ENCODE data around the gene WNT16.

The WNT16 gene

DNA sequence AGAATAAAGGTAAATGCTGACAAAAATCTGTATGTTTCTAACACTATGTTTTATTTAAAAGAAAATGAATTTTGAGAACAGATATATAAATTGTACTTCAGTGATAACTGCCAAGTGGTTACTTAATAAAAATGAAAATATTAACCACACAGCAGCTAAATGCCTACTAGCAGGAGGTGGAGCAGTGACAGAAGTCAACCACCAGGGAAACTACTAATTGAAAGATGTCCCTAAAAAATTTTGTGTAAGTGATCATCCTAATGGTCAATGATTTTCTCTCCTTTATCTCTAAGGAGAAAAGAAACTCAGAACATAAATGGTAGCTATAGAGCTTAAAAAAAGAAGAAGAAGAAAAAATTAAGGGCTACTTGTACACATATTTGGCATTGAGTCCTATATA, 22.9 kb downstream of the WNT16 start:
- DNase-seq: no peak

DNA sequence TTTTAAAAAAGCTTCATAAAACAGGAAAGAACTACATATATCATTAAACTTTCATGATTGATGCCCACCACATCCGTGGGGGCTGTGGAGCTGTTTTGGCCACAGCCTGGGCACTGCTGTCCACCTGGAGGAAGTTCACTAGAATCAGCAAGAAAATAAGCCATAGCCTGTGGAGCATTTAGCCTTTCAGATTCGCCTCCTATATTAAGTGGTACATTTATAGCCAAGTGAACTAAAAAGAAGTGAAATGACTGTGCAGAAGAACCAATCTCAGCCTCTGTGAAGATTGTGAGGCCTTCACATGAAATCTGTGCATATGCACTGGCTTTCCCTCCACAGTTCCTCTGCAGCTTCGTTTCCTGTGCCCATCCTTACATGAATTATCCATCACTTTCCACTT, 23.5 kb downstream of the WNT16 start:
- DNase-seq: no peak

DNA sequence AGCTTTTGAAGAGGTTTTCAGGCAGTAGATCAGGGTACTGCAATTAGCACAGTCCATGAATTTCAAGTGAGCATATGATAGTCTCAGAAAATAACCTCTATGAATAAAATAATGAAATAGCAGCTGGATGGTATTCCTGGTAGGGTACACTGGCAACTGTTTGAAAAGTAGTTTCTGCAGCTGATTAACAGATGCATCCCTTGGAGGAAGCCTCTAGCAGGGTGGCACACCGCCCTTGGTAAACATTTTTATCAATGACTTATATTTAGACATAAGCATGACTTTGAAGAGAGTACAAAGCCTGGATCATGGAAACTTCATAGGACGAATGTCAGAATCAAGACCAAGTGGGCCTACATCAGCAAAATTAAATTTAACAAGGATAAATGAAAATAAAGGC, 26.8 kb downstream of the WNT16 start:
- no peak for DNase-seq

DNA sequence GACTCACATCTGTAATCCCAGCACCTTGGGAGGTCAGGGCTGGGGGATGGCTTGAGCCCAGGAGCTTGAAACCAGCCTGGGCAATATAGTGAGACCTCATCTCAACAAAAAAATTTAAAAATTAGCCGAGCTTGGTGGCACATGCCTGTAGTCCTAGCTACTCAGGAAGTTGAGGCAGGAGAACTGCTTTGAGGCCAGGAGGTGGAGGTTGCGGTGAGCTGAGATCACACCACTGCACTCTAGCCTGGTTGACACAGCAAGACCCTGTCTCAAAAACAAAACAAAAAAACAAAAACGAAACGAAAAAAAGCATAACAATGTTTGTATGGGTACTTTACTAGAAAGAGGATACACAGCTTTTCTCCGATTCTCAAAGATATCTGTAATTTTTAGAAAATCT, 31.8 kb downstream of the WNT16 start:
- no peak for DNase-seq

DNA sequence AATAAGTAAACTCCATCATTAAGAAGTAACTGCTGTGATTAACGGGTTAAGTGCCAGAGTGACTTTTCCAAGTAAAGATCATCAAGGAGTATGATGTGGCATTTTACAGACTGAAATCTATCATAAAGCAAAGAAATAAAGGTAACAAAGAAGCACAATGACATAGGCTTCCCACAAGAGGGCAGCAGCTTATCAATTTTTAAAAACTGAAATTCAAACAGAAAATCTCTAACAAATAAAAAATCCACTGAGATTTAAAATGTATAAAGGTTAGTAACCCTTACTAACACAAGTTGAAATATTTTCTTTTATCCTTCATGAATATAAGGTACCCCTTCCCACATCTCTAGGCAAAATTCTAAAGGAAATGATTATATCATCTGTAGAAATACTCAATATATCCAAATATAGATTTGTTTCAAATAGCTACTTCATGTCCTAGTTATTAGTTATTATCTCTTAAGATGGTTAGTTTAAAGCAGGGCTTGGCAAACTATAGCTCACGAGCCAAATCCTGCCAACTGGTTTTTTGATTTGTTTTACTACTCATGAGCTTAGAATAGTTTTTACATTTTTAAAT, 38.1 kb downstream of the WNT16 start:
- no peak for DNase-seq

DNA sequence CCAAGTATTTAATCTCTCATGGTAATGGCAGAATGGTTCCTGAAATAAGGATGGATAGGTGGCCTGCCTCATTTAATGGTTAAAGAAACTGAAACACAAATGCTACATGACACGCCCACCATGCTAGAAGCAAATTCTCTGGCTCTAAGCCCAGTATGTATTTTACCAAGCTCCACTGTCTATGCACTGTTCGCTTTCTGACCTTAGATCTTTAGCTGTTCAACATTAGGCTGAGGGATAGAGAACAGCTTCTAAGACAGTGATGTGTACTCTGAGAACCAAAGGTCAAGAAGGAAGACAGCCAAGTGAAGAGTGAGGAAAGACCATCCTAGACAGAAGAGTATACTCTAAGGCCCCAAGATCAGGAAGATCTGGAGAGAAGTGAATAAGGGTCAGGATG, 40.7 kb downstream of the WNT16 start:
- DNase-seq: no peak

DNA sequence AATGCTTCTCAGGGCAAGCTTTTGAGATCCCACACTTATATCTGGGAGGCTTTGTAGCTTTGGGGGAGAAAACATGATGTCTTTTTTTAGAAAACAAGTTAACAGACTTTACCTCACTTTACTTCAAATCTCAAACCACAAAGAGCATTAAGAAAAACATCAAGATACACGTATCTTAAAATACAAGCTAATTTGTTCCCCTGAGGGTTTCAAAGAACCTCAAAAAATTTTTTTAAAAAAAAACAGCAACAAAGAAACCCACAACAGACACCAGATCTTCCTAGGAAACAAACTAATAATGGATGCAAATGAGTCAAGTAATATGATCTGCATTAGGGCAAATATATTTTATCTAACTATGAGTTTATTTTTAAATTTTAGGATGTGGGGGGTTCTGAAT, 42.6 kb downstream of the WNT16 start:
- DNase-seq: no peak

DNA sequence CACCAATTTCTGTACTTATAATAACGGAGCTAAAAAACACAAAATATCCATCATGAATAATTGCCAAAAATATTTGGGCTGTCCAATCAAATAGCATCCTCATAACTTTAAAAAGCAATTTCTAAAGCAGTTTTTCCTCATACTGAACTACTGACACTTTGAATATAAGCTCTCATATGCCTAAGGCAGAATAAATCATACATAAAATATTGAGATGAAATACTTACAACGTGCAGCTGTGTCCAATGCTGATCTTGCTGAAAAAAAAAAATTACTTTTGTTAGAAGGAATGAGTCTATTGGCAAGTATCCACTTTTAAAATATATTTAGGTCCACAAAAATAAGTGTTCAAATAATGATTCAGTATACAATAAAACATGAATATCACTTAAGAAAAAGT, 43.1 kb downstream of the WNT16 start:
- no peak for DNase-seq

DNA sequence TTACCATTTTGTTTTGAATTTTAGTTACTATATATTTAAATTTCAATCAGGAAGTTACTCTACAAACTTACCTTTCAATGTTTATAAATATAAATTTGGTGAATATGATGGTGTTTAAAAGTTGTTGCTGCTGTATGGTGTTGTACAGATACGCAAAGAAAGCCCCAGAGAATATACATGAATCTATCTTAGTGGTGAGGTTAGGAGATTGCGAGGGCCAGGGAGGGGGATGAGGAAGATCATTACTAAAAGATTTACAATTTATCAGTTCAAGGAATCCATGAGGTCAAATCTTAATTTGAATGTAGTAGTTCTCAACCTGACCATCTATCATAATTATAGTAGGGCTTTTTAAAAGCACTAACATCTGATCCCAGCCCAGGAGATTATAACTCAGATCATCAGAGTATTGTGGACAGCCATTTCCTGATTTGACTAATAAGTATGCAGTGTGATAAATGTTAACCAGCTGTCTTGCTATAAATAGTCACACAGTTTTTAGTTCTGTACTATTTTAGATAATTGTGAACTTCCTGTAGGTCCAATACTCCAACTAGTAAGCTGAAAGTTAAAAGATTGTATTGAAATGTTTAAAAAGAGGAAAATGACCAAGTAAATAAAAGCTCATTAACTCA, 43.7 kb downstream of the WNT16 start:
- DNase-seq: no peak

DNA sequence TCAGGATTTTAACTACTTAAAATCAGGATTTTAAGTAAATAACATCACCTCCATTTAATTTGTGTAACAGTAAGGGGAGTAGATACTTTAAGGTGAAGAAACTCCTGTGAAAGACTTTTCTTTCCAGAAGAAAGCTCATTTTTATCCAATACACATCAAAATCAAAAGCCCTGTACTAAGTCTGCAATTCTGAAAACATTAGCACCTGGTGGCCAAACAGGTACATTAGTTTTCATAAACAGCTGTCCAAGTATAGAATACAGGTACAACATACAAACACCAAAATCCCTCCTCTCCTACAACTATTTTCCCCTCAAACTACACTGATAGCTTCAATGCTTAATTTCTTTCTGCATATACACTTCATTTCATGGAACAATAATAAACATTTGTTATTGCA, 44.4 kb downstream of the WNT16 start:
- no peak for DNase-seq

DNA sequence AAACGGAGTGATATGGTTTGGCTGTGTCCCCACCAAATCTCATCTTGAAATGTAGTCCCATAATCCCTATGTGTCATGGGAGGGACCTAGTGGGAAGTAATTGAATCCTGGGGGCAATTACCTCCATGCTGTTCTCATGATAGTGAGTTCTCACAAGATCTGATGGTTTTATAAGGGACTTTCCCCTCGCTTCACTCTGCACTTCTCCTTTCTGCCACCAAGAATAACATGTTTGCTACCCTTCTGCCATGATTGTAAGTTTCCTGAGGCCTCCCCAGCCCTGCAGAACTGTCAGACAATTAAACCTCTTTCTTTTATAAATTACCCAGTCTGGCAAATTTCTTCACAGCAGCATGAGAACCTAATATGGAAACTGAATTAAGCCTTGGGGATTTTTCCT, 48.2 kb downstream of the WNT16 start:
- DNase-seq: no peak

DNA sequence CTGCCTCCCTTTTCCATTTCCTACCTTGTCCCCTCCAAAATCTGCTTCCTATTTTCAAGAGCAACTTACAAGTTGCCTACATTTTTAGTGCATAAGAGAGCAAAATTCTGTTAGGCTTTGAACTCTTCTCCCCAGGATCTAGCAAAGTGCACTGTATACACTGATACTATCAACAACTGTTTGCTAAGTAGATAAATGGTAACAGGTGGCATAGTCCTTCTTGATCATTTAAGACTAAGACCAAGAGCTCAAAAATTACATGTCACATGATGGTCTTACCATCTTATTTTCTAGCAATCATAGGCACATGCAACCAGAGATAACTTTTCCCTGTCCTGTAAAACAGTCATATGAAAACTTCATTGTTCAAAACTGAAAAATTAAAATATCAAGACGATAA, 51.1 kb downstream of the WNT16 start:
- DNase-seq: no peak

DNA sequence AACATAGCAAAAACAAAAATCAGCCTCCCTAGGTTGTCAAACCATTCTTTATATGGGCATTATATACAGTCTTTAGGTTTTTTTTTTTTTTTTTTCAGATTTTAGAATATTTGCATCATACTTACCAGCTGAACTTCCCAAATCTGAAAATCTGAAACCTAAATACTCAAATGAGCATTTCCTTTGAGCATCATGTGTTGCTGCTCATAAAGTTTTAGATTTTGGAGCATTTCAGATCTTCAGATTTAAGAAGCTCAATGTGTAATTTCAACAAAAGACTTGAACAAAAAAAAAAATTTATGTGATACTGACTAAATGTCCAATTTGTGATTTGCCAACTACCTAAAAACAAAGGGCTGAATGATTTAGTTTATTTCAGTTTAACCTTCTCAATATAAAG, 53.7 kb downstream of the WNT16 start:
- DNase-seq: no peak

DNA sequence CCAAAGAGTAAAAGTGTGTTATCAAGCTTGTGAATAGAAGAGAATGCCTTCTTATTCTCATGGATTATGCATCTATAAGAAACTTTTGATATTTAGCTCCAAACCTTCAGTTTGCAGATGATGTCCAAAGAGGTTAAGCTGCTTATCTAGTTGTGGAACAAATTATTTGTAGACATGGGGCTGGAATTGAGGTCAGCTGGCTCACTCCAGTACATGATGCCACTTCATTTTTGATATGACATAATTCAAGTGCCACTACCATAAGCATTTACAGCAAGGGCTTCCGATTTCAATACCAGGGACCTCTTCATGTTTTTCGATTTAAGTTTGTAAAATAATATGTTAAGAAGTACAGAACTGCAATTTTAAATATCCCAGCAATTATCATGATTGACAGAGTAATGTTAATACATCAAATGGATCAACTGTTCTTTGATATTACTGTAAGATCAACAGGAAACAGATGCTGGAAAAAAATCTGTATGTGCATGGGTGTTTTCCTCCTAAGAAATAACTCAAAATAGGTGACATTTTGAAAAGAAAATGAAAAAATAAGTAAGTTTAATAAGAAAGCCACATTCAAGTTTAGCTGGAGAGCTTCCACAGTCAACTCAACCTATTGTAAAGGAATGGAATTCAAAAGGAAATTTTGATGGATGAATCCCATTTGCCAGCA, 54.6 kb downstream of the WNT16 start:
- DNase-seq: no peak

DNA sequence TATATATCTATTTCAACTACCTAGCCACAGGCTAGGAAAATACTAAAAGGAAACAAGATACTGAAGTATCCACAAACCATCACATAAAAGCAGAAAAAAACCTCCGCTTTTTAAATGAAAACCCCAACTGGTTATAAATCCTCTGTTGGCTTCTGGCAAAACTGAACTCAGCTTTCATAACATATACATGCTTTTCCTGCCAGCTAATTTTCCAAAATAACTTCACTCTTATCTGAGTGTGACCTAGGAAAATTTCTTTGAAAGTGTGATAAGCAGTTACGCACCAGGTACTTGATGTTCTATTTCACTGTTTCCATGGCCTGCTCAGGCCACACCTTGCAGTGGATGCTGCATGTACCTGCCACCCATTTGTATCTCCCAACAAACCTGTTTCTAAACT, 55.5 kb downstream of the WNT16 start:
- DNase-seq: no peak

DNA sequence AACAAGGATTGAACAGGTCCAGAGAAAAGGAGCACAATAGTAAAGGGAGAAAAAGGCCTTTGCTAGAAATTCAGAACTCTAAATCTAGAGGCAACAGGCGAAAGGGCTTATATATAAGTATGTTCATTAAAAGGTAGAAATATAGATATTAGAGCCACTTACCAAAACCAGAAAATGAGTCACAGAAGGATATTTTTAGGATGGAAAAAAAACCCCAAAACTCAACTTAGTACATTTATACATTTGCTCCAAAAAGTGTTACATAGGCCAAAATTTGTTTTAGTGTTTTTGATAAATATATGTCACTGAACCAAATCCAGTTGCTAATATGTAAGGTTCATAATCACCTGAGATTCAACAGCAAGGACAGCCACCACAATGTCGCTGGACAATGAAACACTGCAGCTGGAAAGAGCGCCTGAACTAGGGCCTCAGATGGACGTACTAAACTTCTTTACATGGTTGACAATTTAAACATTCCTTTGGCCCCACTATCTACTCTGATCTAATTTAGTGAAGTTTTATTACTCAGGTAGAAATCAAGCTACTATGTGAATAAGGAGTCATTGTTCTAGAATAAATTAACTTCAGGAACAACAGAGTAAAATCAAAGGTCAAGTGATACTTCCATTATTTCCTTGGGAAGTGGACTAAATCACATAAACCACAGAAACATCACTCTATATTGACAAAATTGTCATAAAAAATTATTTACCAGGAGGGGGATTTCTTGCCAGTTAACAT, 56.4 kb downstream of the WNT16 start:
- DNase-seq: no peak

DNA sequence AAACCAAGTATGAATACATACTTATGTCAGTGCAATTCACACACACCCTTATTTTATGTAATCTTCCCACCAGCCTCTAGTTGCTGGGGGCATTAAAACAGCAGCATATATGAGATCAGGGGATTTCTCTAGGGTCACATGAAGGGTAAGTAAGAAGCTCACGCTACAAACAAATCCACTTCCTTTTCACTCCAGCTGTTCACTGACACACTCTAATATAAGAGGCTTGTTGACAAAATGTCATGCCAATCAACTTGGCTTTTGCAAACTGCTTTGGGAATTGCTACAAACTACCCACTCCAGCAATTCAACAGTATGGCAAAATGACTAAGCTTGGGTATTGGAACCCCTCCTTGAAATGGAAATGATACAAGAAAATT, 57.0 kb downstream of the WNT16 start:
- no peak for DNase-seq

DNA sequence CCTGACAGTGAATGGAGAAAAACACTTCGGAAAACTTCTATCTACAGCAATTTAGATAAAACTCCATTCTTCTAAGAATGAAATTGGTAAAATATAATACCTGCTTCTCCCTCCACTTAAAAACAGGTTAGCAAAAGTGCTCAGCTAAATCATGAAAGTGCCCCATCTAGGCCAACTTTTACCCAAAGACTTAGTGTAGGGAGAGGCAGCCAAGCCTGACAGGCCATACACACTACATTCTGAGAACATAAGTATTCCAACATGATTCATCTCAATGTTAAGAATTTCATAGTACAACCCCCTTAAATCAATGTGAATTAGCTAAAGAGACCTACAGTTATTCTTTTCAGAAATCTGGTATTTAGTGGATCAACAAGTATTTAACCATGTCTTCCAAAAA, 60.1 kb downstream of the WNT16 start:
- DNase-seq: no peak

DNA sequence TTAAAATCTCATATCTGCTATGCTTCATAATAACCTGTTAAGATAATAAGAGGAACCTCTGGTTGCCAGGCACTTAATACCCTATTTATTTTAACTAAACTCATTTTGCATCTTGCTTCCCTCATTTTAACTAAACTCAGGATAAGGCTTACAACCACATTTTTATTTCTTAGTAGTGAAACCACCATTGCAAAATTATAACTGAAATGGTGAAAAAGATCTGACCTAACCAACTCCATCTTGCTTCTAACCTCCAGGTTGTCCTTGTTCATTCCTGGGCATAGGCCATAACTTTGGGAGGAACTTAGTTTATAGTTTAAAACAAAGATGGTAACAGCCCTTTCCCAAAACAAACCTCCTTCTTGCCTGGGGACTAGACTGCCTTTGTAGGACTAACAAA, 61.3 kb downstream of the WNT16 start:
- DNase-seq: no peak

DNA sequence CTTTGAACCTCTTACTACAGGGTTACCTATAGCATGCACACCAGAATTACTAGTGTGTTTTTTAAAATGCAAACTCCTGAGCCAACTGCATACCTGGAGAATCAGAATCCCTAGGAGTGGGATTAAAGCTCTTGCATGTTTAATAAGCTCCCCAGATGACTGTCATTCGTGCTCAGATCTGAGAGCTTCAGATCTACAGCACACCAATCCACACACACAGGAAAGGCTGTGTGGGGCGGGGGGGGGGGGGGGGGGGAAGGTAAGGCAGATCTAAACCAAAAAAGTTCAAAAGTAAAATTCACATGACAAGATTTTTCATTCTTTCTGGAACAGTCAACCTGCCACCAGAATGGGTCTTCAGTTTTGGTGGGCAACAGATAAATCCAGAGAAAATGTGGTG, 61.8 kb downstream of the WNT16 start:
- no peak for DNase-seq
